ENCODE results near the gene PCNX2.

The PCNX2 gene

DNA sequence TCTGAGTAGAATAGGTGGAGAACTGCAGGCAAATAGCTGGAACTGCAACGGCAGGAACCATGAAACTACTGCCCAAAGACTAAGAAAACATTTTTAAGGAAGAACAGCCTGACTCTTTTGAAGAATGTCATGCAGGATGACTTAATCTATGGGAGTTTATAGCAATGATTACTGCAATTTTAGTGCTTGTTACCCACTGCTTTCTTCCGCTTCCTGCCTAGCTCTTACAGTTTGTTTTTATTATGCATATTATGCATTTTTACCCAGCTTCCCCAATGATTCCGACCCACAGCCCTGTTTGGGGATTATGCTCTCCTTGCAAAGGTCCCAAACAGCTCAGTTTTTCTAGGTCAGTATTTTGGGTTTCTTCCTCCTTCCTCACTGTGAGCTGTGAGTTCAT, 71.2 kb downstream of the PCNX2 start:
- H3K27ac ChIP-seq, result no peak overlapping the region
- TF ChIP-seq, protein P1, sequence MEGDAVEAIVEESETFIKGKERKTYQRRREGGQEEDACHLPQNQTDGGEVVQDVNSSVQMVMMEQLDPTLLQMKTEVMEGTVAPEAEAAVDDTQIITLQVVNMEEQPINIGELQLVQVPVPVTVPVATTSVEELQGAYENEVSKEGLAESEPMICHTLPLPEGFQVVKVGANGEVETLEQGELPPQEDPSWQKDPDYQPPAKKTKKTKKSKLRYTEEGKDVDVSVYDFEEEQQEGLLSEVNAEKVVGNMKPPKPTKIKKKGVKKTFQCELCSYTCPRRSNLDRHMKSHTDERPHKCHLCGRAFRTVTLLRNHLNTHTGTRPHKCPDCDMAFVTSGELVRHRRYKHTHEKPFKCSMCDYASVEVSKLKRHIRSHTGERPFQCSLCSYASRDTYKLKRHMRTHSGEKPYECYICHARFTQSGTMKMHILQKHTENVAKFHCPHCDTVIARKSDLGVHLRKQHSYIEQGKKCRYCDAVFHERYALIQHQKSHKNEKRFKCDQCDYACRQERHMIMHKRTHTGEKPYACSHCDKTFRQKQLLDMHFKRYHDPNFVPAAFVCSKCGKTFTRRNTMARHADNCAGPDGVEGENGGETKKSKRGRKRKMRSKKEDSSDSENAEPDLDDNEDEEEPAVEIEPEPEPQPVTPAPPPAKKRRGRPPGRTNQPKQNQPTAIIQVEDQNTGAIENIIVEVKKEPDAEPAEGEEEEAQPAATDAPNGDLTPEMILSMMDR (IDR thresholded peaks at IDR 0.05), result no peak
- no peak for TF ChIP-seq ZFX (IDR thresholded peaks at IDR 0.05; ENCODE audit: borderline replicate concordance)

DNA sequence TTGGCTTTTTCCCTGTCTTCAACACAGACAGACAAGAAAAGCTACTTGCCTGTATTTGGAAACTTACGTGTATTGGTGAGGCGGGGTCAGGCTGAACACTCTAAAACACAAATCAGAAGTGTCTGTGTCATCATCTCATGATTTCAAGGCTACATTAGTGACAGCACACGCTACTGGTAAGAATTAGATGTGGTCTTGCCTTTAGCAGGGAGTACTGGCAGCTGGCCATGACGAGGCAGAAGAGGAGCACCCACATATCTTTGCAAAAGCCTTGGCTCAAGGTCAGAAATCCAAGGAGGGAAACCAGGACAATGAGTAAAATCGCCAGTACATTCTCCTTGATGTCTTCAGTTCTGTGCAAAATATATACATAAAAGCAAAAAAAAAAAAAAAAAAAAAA, 77.7 kb downstream of the PCNX2 start:
- TF ChIP-seq ZFX (IDR thresholded peaks at IDR 0.05; ENCODE audit: borderline replicate concordance), result no peak
- TF ChIP-seq, protein P1 (IDR thresholded peaks at IDR 0.05), result no peak

DNA sequence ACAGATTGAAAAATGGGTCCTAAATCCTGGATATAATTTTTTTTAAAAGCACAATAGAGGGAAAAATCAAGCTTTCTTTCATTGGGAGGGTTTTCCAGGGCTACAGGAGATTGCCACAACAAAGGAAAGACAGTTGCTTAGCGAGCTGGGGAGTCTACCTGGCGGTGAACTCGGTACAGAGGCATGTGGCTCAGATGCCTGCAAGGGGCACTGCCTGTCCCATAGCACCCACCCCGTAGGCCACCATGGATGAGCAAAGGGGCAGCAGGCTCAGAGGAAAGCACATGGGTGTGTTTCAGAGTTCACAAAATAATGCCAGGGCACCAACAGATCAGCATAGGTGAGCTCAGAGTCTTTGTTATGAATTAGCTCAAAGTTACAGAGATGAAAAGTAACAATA, 79.5 kb downstream of the PCNX2 start:
- TF ChIP-seq ZFX (IDR thresholded peaks at IDR 0.05; ENCODE audit: borderline replicate concordance), result no peak
- TF ChIP-seq, protein P1 (IDR thresholded peaks at IDR 0.05), result no peak
- no peak overlapping the region for H3K27ac ChIP-seq

More for the DNA sequence above, 77.7 kb downstream of the PCNX2 start:
- no peak overlapping the region for H3K27ac ChIP-seq

DNA sequence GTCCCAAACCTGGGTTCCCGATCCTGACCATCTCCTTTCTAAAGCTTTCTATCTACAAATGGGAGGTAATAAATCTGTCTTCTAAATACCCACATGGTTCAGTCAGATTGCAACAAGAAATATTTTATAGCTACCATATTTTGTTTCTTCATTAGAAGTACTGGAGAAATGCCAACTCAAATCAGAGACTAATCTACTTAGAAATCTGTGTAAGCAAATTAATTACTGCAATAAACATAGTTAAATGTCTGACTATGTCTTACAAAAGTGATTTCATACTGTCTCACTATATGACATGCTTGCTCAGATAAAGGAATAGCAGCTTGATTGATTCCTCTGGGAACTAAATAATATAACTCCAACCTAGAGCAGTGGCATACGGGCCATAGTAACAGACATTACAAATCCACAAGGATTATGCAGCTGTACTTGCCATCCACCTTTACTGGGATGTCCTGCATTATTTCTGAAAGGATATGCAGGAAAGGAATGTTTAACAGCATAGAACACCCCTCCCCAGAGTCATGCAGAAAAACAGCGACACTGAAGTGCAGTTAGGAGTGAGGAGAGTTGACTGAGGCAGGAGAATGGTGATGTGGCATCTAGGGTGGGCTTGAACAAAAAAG, 80.3 kb downstream of the PCNX2 start:
- no peak for TF ChIP-seq ZFX (IDR thresholded peaks at IDR 0.05; ENCODE audit: borderline replicate concordance)
- TF ChIP-seq, protein P1 (IDR thresholded peaks at IDR 0.05), result no peak
- H3K27ac ChIP-seq, result no peak overlapping the region

DNA sequence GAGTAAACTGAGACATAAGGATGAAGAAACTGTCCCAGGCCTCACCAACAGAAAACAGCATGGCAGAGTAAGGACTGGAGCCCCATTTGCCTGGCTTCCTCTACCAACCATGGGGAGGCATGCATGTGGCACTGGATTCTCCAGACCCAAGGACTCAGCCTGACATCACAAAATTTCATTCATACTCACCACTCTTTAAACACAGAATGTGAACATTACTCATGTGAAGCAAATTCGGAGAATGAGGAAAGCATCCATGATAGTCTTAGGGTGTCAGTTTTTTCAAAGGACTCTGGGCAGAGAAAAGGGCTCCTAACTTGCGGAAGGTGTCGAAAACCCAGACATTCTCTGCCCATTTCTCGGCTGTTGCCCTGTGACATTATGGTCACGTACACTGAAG, 83.9 kb downstream of the PCNX2 start:
- no peak overlapping the region for H3K27ac ChIP-seq
- TF ChIP-seq, protein P1 (IDR thresholded peaks at IDR 0.05), result no peak
- TF ChIP-seq ZFX (IDR thresholded peaks at IDR 0.05; ENCODE audit: borderline replicate concordance), result no peak

DNA sequence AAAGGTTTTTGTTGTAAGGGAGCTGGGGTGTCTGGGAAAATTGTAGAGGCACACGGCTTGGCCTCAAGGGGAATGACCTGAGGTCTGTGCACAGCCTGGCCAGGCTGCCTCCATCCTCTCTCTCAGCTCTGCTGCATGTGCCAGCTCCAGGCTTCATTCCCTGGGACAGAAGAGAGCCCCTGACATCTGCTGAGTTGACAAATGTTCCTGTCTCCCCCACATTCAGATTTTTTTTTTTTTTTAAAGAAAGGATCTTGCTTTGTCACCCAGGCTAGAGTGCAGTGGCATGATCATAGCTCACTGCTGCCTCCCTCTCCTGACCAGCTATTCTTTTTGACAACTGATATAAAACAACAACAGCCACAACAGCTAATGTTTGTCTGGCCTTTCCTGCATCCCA, 84.4 kb downstream of the PCNX2 start:
- H3K27ac ChIP-seq, result no peak overlapping the region
- TF ChIP-seq ZFX (IDR thresholded peaks at IDR 0.05; ENCODE audit: borderline replicate concordance), result no peak
- TF ChIP-seq, protein P1 (IDR thresholded peaks at IDR 0.05), result no peak

DNA sequence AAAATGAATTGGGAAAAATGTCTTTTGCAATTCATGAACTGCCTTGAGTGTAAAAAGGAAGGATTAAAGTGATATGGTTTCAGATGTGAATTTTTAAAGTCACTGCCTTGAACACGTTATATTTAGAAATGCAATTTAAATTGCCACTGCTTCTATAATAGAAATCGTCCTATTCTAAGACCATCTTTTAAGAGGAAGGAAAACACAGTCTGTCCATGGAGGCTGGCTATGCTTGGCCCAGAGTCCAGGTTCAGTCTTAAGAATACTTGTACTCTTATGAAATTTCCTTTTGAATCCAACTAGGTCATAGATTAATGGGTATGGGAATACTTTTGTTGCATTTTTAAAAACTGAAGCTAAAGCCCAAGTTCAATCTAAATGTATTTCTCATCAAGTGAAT, 86.0 kb downstream of the PCNX2 start:
- TF ChIP-seq, protein P1 (IDR thresholded peaks at IDR 0.05), result no peak
- TF ChIP-seq ZFX (IDR thresholded peaks at IDR 0.05; ENCODE audit: borderline replicate concordance), result no peak
- no peak overlapping the region for H3K27ac ChIP-seq

All from 22Rv1 (cell line).